GM18498 (cell line): ENCODE data around the gene CNTNAP2.
"Not testable (repeated sequence)": the region's sequence is repeated elsewhere in the genome, so short reads cannot be mapped to it uniquely, and the experiment has no call there.

Source experiments
- ATAC-seq: cut with Tn5 transposase; IDR thresholded peaks from one replicate; pipeline ENCODE4 v1.9.1; 2021; ENCODE audit warnings: mild to moderate bottlenecking, moderate library complexity; ENCODE audit not compliant: unreplicated experiment

The CNTNAP2 gene

DNA sequence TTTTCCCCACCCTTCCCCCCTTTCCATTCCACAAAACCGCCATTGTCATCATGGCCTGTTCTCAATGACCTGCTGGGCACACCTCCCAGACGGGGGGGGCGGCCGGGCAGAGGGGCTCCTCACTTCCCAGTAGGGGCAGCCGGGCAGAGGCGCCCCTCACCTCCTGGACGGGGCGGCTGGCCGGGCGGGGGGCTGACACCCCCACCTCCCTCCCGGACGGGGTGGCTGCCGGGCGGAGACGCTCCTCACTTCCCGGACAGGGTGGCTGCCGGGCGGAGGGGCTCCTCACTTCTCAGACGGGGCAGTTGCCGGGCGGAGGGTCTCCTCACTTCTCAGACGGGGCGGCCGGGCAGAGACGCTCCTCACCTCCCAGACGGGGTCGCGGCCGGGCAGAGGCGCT lies 1685.2 kb downstream of the CNTNAP2 start:
- ATAC-seq: not testable (repeated sequence)

DNA sequence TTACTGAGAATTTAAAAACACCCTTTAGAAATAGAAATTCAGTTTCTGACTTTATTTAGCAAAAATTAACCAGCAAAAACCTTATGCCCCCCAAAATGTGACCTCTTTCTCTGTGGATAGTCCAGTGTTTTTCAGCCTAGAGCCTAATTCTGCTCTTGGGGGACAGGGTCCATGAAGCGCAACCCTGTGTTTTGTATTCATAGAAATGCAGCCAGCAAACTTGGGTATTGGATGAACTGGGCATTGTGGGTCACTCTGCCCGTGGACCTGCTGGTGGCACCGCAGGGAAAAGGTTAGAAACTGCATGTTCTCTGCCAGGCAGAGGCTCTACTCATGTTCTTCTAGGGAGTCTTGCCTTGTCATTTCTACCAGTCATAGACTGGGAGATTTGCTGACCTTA lies 1686.5 kb downstream of the CNTNAP2 start:
- ATAC-seq: no peak

GRCh38 chr7:147803606-147804005 lies 1687.0 kb downstream of the CNTNAP2 start:
- no peak for ATAC-seq

GRCh38 chr7:147804032-147804431 lies 1687.4 kb downstream of the CNTNAP2 start:
- no peak for ATAC-seq

- ATAC-seq: no peak
Observed at GRCh38 chr7:147805996-147806576, 1689.5 kb downstream of the CNTNAP2 start.

- ATAC-seq: no peak
Observed at GRCh38 chr7:147809786-147810185, 1693.2 kb downstream of the CNTNAP2 start.

DNA sequence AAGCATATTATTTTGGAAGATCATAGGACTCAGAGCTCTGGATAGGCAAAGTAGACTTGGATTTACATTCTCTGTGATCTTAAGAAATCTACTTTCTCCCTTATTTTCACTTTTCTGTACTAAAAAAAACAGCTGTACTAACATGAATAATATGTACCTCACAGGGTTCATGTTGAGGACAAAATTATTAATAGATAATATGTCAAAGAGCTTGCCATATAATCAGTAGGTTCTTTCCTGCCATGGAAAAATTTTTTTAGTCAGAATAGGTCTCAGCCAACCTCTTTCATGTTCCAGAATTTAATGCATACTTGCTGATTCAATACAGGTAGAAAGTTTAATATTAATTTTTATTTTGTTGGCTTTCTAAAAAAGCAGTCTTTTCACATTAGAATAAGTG lies 1693.7 kb downstream of the CNTNAP2 start:
- ATAC-seq: no peak

- ATAC-seq: no peak
Observed at GRCh38 chr7:147811923-147812322, 1695.3 kb downstream of the CNTNAP2 start.

GRCh38 chr7:147813316-147813715 lies 1696.7 kb downstream of the CNTNAP2 start:
- no peak for ATAC-seq

- no peak for ATAC-seq
Observed at GRCh38 chr7:147818317-147818716, 1701.7 kb downstream of the CNTNAP2 start.

GRCh38 chr7:147824671-147825070 lies 1708.1 kb downstream of the CNTNAP2 start:
- ATAC-seq: no peak

DNA sequence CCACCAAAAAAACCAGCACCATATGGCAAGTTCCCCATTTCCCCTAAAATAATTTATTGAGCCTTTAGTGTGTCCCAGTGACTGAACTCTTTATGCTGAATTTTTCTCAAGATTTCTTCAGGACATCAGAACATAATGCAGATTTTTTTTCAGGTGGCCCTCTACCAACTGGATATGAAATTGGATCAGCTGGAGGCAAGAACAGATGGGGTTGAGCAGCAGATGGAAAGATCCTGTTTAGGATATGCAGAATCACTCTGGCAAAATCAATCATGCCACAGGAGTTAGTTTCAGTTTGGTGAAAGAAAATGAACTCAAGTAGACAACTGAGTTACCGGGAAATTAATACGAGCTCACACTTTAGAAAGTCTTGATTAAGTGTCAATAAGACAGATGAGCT lies 1712.4 kb downstream of the CNTNAP2 start:
- ATAC-seq: no peak

DNA sequence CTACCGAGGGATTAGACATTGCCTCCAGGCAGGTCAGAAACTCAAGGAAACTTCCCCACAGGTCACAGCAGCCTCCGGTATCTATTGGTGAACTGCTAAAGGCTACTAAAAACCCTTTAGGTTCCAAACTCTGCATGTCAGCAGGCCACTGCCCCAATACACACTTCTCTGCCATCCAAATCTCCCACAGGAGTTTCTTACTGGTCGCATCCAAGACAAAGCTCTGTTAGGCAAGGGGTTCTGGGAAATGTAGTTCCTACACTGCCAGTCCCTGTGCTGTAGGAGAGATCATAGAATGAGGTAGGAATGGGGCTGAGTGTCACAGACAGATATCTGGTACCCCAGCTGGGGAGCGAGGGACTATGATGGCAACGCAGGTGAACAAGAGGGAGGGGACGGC lies 1717.0 kb downstream of the CNTNAP2 start:
- ATAC-seq: no peak

DNA sequence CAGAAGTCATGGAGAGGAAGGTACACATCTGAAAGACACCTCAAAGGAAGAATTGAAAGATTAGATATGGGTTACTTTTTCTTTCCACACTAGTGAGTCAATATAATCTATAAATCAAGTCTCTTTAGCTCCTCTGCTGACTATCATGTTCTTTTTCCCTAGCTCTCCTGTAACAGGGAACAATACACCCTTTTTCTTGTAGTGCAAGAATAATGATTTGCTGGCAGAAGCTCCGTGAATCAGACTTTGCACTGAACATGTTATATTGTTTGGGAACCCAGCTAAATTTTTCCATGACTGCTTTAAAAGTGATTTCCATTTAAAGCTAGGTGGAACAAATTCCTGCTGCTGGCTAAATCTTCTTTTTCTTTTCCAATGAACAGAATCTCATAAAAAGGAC lies 1717.4 kb downstream of the CNTNAP2 start:
- no peak for ATAC-seq

DNA sequence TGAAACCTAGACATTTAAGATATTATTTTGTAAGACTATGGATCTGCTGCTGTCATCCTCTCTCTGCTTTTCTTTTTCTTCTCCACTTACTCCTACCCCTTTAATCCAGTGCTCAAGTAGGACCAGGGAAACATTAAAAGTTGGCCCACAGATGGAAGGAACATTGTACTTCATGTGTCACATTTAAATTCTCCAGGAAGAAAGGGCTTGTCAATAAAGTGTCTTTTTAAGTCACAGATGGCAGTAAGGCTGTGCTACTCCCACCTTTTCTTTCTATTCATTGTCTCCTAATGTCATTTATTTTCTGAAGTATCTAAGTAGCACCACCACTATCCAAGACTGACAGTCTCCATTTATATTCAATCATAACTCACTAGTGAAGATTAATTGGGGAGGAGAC lies 1736.2 kb downstream of the CNTNAP2 start:
- ATAC-seq: no peak

DNA sequence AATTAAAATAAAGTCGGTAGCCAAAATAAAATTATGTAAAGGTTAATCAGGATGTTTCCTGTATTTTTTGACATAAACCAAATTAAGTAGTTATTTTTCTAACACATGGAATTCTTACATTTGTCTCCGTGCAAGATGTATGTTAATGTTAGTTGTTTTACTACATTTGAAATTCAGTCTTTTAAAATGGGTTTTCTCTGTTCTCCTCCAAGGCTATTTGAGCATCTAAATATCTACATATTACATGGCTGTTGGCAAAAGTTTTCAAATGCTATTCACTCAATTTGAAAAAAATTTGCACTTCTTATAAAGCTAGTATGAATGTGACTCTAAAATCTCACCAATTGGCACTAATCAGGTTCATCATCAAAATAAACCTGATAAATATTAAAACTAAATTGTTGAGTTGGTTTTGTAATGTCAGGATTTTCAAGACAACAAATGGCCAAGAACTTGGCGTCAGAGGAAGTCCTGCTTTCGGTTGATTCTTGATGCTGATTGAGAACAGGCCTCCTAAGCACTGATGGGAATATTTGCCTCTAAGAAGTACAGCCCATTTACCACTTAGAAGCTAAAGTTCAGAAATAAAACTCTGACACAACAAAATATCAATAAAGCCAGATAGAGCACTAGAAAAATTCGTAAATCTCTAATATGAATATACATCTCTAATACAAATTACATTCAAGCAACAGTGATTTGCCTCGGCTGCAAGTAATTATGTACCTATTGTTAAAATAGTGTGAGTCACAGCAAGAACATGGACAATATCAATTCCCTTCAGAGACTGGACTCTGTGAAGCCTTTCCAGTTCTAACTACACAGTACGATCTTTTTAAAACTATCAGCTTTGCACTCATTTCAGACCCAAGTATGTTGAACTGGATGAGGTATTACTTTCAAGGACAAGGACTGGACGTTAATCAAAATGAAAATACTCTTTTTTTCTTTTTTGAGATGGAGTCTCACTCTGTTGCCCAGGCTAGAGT lies 1740.8 kb downstream of the CNTNAP2 start:
- ATAC-seq: no peak

GRCh38 chr7:147858421-147858820 lies 1741.8 kb downstream of the CNTNAP2 start:
- no peak for ATAC-seq

DNA sequence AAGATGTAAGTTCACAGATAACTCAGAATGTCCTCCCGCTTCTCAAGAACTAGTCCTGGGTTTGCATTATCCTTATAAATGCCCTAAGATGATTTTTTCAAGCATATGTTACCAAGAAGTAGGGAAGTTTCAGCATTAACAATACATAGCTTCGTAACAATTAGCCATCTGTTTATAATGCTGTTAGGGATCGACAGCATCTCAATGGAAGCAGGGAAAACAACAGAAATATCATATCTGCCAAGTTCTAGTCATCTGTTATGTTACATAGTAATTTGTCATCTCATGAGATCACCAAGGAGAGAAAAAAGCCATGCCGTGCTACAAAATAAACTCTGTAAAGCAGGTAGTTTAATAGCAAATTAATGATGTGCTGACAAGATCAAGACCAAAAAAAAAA lies 1742.4 kb downstream of the CNTNAP2 start:
- no peak for ATAC-seq

DNA sequence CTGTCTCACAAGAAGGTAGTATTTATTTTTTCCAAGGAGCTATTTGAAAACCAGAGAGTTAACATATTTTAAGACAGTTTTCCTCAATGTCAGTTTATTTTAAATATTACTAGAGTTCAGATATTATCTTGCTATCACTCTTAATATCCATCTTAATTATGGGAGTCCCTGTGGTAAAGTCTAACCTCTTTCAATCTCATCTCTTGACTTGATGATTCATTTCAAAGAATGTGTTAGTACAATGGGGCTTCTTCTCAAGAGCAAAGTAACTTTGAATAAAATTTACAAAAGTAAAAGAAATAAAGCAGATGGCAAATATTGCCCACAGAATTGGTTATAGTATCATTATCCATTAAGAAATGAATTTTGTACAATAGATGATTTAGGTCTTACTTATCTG lies 1742.9 kb downstream of the CNTNAP2 start:
- no peak for ATAC-seq

- no peak for ATAC-seq
Observed at GRCh38 chr7:147861058-147861716, 1744.6 kb downstream of the CNTNAP2 start.

GRCh38 chr7:147861945-147862344 lies 1745.3 kb downstream of the CNTNAP2 start:
- ATAC-seq: no peak

GRCh38 chr7:147869456-147869855 lies 1752.9 kb downstream of the CNTNAP2 start:
- ATAC-seq: no peak
